K562 (cell line): Measurements from ENCODE around the gene MTPN. TPM values are rescaled to one million over a fixed set of nuclear protein-coding genes. Genes with fewer than 3 reads are reported as not detected.

ENCODE experiments used
- ATF7 ChIP-seq: fragments of 450-650 bp; IDR thresholded peaks from 2 replicates; pipeline ENCODE4 v1.7.1; 2014; ENCODE audit warnings: mild to moderate bottlenecking, moderate library complexity
- C11orf30 ChIP-seq: fragments of 450-650 bp; IDR thresholded peaks from 2 replicates; pipeline ENCODE4 v1.6.1; 2016; ENCODE audit warnings: low read depth, mild to moderate bottlenecking
- CBFB ChIP-seq: sonication (generic); formaldehyde crosslinking; IDR thresholded peaks from 2 replicates; pipeline ENCODE4 v1.4.0; 2020; ENCODE audit warnings: mild to moderate bottlenecking, missing genetic modification reagents
- GTF2B ChIP-seq: IDR thresholded peaks from 2 replicates; pipeline ENCODE4 v1.6.1; 2011; ENCODE audit not compliant: insufficient read length; ENCODE audit errors: extremely low read depth
- HINFP ChIP-seq: fragments of 450-650 bp; conservative IDR thresholded peaks from 2 replicates; pipeline ENCODE4 v1.6.1; 2016; ENCODE audit warnings: missing genetic modification characterization, low read depth, mild to moderate bottlenecking, control low read depth, missing compliant biosample characterization
- IRF2 ChIP-seq: sonication (generic); formaldehyde crosslinking; IDR thresholded peaks from 2 replicates; pipeline ENCODE4 v1.8.1; 2022; ENCODE audit warnings: mild to moderate bottlenecking, missing genetic modification reagents
- MECOM ChIP-seq: fragments of 250-450 bp; sonication (Bioruptor Pico); IDR thresholded peaks from 2 replicates; pipeline ENCODE4 v1.8.0; 2022; ENCODE audit warnings: inconsistent platforms
- NEUROD1 ChIP-seq: fragments of 150-350 bp; IDR thresholded peaks from 2 replicates; pipeline ENCODE4 v1.6.1; 2014; ENCODE audit warnings: borderline replicate concordance, low read length, low read depth; ENCODE audit not compliant: partially characterized antibody
- NR2C2 ChIP-seq, 2 experiments: fragments of 200-800 bp in 1 of 2; sonication (Bioruptor generic) in 1 of 2; sonication (generic) in 1 of 2; formaldehyde crosslinking in 1 of 2; IDR thresholded peaks; 2 replicates each; pipeline versions ENCODE4 v1.6.1 to v1.8.0; 2016 to 2022; ENCODE audit warnings: mild to moderate bottlenecking in 1 of 2, missing compliant biosample characterization in 1 of 2, missing genetic modification characterization in 1 of 2, missing genetic modification reagents in 1 of 2
- PTRF ChIP-seq: fragments of 450-650 bp; IDR thresholded peaks from 2 replicates; pipeline ENCODE4 v1.6.1; 2016; ENCODE audit warnings: mild to moderate bottlenecking, missing genetic modification characterization, missing compliant biosample characterization
- SIX5 ChIP-seq, 2 experiments: IDR thresholded peaks; 2 replicates each; pipeline ENCODE4 v1.6.1; 2011; ENCODE audit warnings: low read length in 2 of 2, borderline replicate concordance in 1 of 2, low read depth in 1 of 2, mild to moderate bottlenecking in 1 of 2, moderate library complexity in 1 of 2; ENCODE audit not compliant: insufficient read depth in 1 of 2
- SMARCB1 ChIP-seq: IDR thresholded peaks from 2 replicates; pipeline ENCODE4 v1.6.1; 2011; ENCODE audit warnings: improper control_type of control experiment, low read depth; ENCODE audit not compliant: insufficient read length
- THRAP3 ChIP-seq: fragments of 450-650 bp; IDR thresholded peaks from 2 replicates; pipeline ENCODE4 v1.6.1; 2016; ENCODE audit warnings: mild to moderate bottlenecking, inconsistent platforms, borderline replicate concordance
- ZBTB34 ChIP-seq: fragments of 250-450 bp; sonication (Bioruptor Pico); IDR thresholded peaks from 2 replicates; pipeline ENCODE4 v1.8.0; 2021; ENCODE audit warnings: mild to moderate bottlenecking, moderate library complexity
- ZFP30 ChIP-seq: fragments of 250-450 bp; sonication (Bioruptor Pico); IDR thresholded peaks from 2 replicates; pipeline ENCODE4 v1.8.0; 2022; ENCODE audit warnings: moderate library complexity, mild to moderate bottlenecking, inconsistent platforms, borderline replicate concordance
- ZKSCAN1 ChIP-seq: fragments of 150-350 bp; IDR thresholded peaks from 2 replicates; pipeline ENCODE4 v1.6.1; 2016; ENCODE audit warnings: low read depth, low read length
- ZNF695 ChIP-seq: fragments of 450-650 bp; formaldehyde crosslinking; IDR thresholded peaks from 2 replicates; pipeline ENCODE4 v1.4.0; 2020; ENCODE audit warnings: mild to moderate bottlenecking, moderate library complexity
- ZNF79 ChIP-seq: fragments of 250-450 bp; sonication (Bioruptor Pico); IDR thresholded peaks from 2 replicates; pipeline ENCODE4 v1.4.0; 2020; ENCODE audit warnings: low read depth, mild to moderate bottlenecking, moderate library complexity
- ZSCAN29 ChIP-seq: fragments of 450-650 bp; IDR thresholded peaks from 2 replicates; pipeline ENCODE4 v1.6.1; 2017
- ZSCAN32 ChIP-seq: fragments of 450-650 bp; formaldehyde crosslinking; IDR thresholded peaks from 2 replicates; pipeline ENCODE4 v1.4.0; 2020; ENCODE audit warnings: mild to moderate bottlenecking, moderate library complexity
- polyA plus RNA-seq, 8 experiments: library from polyadenylated mRNA; depleted of rRNA in 4 of 8; stranded (reverse) in 5 of 8; unstranded in 3 of 8; fragments of >200 nt; fragmentation: Nextera tagmentation in 2 of 8; fragmentation: Illumina TruSeq in 1 of 8; extraction: Ambion mirVana in 2 of 8; extraction: Trizol in 1 of 8; gene quantifications; 2 replicates each; pipeline versions ENCODE4 v1.2.1 to v1.2.3, GENCODE V29; 2011 to 2014; ENCODE audit warnings: inconsistent platforms in 1 of 8, missing spikeins in 1 of 8
- total RNA-seq, 7 experiments: library from RNA; depleted of rRNA in 6 of 7; stranded (reverse); fragments of >200 nt in 6 of 7; fragmentation: Illumina TruSeq in 2 of 7; extraction: Trizol in 2 of 7; gene quantifications; 2 replicates each; pipeline versions ENCODE4 v1.2.1 to v1.2.3, GENCODE V29; 2011 to 2021; ENCODE audit warnings: low replicate concordance in 1 of 7

MTPN gene
- total and polyA plus RNA-seq, 9 of the 15 experiments (the other 6 are each of a cell fraction or from before 2014, with no cell fraction given), result 68.5 to 261 (median 156) TPM

GRCh38 chr7:136000288-136000913, 23.2 kb upstream of the MTPN start (continued):
- TF ChIP-seq ZBTB34 (no peak), ZSCAN29 (no peak), HINFP (tag) (no peak), CBFB (CRISPR knock-in tag) (no peak), THRAP3 (no peak), NEUROD1 (no peak), ZKSCAN1 (no peak), IRF2 (CRISPR knock-in tag) (peak; percentile 52; the same call in 1 of the 2 replicates), NR2C2 (CRISPR knock-in tag; IDR thresholded peaks at IDR 0.05) (no peak), NR2C2 (tag; IDR thresholded peaks at IDR 0.05) (peak; percentile 25; the same call in 1 of the 2 replicates), ZNF79 (CRISPR knock-in tag) (no peak), ATF7 (peak; percentile 86), SMARCB1 (no peak), C11orf30 (peak; percentile 82), SIX5 (IDR thresholded peaks at IDR 0.05; ENCODE audit: borderline replicate concordance in 1 of 2, insufficient read depth in 1 of 2, low read depth in 1 of 2, low read length in 2 of 2) (no peak), MECOM (CRISPR knock-in tag) (no peak; the same call in 1 of the 2 replicates), GTF2B (no peak), PTRF (no peak), ZFP30 (CRISPR knock-in tag) (no peak), ZNF695 (CRISPR knock-in tag) (no peak), ZSCAN32 (CRISPR knock-in tag) (peak; percentile 81; the same call in 1 of the 2 replicates)
